Ishikawa (cell line): ENCODE results near the gene ZG16B.

Experiments used
- CREB1 ChIP-seq: IDR thresholded peaks from 2 replicates; pipeline ENCODE4 v1.6.1; 2012; ENCODE audit warnings: low read depth
- EP300 ChIP-seq: IDR thresholded peaks from 2 replicates; pipeline ENCODE4 v1.6.1; 2012; ENCODE audit warnings: borderline replicate concordance
- RAD21 ChIP-seq: IDR thresholded peaks from 2 replicates; pipeline ENCODE4 v1.6.1; 2012; ENCODE audit warnings: low read depth
- TF ChIP-seq, protein P1 (sequence below): IDR thresholded peaks from 2 replicates; pipeline ENCODE4 v1.6.1; 2012; ENCODE audit warnings: low read depth, mild to moderate bottlenecking
- TF ChIP-seq, protein P2 (sequence below): IDR thresholded peaks from 2 replicates; pipeline ENCODE4 v1.6.1; 2012
- TF ChIP-seq, protein P3 (sequence below): IDR thresholded peaks from 2 replicates; pipeline ENCODE4 v1.6.1; 2012

DNA sequence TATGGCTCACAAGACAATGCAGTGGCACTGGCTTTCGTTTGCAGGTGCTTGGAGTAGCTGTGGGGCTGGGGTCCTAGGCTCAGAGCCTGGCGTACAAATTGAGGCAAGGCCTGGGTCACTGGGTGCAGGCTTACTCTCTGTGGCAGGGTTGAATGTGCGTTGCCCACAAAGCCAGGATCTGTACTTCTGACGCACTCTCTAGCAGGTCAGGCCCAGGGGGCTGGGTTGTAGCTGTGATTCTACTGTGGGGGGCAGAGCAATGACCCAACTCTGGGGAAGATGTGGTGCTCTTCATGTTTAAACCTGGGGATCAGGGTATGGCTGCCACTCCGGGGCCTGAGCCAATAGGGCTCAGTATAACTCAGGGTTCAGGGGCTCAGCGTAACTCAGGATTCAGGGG lies 19.5 kb upstream of the ZG16B start:
- TF ChIP-seq RAD21 (no peak), EP300 (no peak), CREB1 (no peak)
- TF ChIP-seq, protein P1, sequence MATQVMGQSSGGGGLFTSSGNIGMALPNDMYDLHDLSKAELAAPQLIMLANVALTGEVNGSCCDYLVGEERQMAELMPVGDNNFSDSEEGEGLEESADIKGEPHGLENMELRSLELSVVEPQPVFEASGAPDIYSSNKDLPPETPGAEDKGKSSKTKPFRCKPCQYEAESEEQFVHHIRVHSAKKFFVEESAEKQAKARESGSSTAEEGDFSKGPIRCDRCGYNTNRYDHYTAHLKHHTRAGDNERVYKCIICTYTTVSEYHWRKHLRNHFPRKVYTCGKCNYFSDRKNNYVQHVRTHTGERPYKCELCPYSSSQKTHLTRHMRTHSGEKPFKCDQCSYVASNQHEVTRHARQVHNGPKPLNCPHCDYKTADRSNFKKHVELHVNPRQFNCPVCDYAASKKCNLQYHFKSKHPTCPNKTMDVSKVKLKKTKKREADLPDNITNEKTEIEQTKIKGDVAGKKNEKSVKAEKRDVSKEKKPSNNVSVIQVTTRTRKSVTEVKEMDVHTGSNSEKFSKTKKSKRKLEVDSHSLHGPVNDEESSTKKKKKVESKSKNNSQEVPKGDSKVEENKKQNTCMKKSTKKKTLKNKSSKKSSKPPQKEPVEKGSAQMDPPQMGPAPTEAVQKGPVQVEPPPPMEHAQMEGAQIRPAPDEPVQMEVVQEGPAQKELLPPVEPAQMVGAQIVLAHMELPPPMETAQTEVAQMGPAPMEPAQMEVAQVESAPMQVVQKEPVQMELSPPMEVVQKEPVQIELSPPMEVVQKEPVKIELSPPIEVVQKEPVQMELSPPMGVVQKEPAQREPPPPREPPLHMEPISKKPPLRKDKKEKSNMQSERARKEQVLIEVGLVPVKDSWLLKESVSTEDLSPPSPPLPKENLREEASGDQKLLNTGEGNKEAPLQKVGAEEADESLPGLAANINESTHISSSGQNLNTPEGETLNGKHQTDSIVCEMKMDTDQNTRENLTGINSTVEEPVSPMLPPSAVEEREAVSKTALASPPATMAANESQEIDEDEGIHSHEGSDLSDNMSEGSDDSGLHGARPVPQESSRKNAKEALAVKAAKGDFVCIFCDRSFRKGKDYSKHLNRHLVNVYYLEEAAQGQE = no peak
- TF ChIP-seq, protein P2, sequence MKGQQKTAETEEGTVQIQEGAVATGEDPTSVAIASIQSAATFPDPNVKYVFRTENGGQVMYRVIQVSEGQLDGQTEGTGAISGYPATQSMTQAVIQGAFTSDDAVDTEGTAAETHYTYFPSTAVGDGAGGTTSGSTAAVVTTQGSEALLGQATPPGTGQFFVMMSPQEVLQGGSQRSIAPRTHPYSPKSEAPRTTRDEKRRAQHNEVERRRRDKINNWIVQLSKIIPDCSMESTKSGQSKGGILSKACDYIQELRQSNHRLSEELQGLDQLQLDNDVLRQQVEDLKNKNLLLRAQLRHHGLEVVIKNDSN = no peak
- TF ChIP-seq, protein P3, sequence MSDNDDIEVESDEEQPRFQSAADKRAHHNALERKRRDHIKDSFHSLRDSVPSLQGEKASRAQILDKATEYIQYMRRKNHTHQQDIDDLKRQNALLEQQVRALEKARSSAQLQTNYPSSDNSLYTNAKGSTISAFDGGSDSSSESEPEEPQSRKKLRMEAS = no peak
